ENCODE data around the gene RETREG2. TPM values are rescaled to one million over a fixed set of nuclear protein-coding genes. Genes with fewer than 3 reads are reported as not detected.
A peak's percentile ranks its signal among the peaks of the same experiment; 100 is the strongest.

Gene RETREG2
- total RNA-seq, 2 donors from 2014 or later = 41.9 to 43.6 TPM

DNA sequence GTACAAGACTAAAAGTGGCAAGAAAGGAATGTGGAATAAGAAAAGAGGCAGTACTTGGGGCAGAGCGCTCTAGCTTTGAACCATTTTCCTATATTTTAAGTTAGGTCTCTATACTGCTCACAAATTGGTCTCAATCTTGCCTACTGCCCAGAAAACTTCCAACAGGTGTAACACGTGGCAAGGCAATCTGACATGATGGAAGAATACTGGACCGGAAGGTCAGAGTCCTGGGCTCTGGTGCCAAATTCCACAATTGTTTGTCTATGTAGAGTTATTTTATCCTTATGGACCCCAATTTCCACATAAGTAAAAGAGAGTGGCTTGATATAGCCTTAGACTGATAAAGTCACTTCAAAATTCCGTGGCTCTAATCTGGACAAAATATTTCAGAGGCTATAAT, 46.3 kb upstream of the RETREG2 start:
- Histone ChIP-seq H3K4me1 (peaks cover 19% of the 10 kb centered on the region), H3K9me3 (no peaks in the 10 kb centered on the region), H3K27me3 (no peaks in the 10 kb centered on the region), H3K36me3 (replicated peaks in 1 of 2; ENCODE audit: insufficient read depth in 1 of 2, low read depth in 2 of 2) (no peaks in the 10 kb centered on the region), H3K27ac (no peak overlapping the region), H3K4me3 (no peak overlapping the region)
- TF ChIP-seq POLR2A (IDR thresholded peaks at IDR 0.05) = no peak
- TF ChIP-seq, protein P1, sequence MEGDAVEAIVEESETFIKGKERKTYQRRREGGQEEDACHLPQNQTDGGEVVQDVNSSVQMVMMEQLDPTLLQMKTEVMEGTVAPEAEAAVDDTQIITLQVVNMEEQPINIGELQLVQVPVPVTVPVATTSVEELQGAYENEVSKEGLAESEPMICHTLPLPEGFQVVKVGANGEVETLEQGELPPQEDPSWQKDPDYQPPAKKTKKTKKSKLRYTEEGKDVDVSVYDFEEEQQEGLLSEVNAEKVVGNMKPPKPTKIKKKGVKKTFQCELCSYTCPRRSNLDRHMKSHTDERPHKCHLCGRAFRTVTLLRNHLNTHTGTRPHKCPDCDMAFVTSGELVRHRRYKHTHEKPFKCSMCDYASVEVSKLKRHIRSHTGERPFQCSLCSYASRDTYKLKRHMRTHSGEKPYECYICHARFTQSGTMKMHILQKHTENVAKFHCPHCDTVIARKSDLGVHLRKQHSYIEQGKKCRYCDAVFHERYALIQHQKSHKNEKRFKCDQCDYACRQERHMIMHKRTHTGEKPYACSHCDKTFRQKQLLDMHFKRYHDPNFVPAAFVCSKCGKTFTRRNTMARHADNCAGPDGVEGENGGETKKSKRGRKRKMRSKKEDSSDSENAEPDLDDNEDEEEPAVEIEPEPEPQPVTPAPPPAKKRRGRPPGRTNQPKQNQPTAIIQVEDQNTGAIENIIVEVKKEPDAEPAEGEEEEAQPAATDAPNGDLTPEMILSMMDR (IDR thresholded peaks at IDR 0.05) = no peak
- no peak for DNase-seq
- WGBS, 2 donors = 50 to 74% methylated on average over 4 of the region's 4 CpGs
- intact Hi-C loops (cut with DNase I) = no loop called here
- no peak for ATAC-seq

DNA sequence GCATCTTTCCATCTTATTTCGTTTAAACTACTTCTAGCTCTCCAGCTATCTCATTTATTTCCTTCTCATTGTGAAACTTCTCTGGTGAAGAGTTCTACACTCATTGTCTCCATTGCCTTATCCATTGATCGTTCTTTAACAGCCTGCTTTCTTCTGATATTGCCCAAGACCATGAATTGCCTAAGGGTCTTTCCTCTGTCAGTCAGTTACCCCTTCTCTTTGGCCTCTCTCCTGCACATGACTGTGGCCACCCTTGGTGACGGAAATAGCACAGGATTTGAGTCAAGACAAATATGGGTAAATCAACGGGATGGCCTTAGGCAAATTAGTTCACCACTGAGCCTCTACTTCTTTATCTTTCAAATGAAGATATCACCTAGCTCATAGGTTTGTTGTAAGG, 44.1 kb upstream of the RETREG2 start:
- no peaks in the 10 kb centered on the region for H3K4me1 ChIP-seq
- H3K9me3 ChIP-seq = no peaks in the 10 kb centered on the region
- no peak overlapping the region for H3K27ac ChIP-seq
- DNase-seq (no peak), ATAC-seq (no peak)
- no peaks in the 10 kb centered on the region for H3K27me3 ChIP-seq
- TF ChIP-seq POLR2A (IDR thresholded peaks at IDR 0.05) = no peak
- TF ChIP-seq, protein P1 (IDR thresholded peaks at IDR 0.05) = no peak
- H3K36me3 ChIP-seq (replicated peaks in 1 of 2; ENCODE audit: insufficient read depth in 1 of 2, low read depth in 2 of 2) = no peaks in the 10 kb centered on the region
- WGBS, 2 donors = 68 to 84% methylated on average over 4 of the region's 4 CpGs
- intact Hi-C loops (cut with DNase I) = no loop called here
- no peak overlapping the region for H3K4me3 ChIP-seq

DNA sequence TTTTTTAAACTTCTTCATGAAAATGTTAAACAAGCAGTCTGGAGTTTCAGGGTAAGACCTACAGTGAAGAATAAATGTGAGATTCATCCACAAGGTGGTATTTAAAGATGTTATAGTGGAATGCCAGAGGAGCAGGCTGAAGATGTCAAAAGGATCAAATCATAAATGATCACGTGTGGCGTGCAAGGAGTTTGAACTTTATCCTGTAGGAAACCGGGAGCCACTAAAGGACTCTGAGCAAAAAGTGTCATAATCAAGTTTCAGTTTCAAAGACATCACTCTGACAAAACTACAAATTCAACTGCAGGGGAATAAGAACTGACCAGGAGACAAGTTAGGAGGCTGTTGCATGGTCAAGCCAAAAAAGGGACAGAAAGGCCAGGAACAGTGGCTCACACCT, 37.4 kb upstream of the RETREG2 start:
- Histone ChIP-seq H3K4me1 (no peaks in the 10 kb centered on the region), H3K27me3 (no peaks in the 10 kb centered on the region), H3K27ac (no peak overlapping the region), H3K4me3 (no peak overlapping the region), H3K36me3 (replicated peaks in 1 of 2; ENCODE audit: insufficient read depth in 1 of 2, low read depth in 2 of 2) (no peaks in the 10 kb centered on the region), H3K9me3 (no peaks in the 10 kb centered on the region)
- ATAC-seq = no peak
- 93 to 95% methylated on average over 3 of the region's 3 CpGs for WGBS, 2 donors
- intact Hi-C loops (cut with DNase I) = no loop called here
- DNase-seq = no peak
- no peak for TF ChIP-seq POLR2A (IDR thresholded peaks at IDR 0.05)
- TF ChIP-seq, protein P1 (IDR thresholded peaks at IDR 0.05) = no peak

DNA sequence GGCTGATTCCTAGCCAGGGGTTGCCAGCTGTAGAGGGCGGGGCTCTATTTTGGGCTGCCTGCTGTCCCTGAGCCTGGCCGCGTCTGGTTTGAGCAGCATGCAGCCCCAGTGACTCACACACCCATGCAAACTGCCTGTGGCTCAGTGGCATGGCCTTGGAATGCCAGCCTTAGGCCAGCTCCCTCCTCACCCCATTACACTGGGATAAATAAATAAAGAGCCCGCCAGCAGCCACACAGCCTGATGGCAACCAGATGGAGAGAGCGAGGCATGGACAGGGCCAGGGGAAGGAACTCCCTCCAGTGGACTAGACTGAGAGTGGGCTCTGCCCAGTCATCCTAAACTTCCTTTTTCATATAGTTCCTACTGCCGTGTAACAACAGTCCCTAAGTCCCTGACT, 35.7 kb upstream of the RETREG2 start:
- no peak overlapping the region for H3K27ac ChIP-seq
- no peak overlapping the region for H3K4me3 ChIP-seq
- no peaks in the 10 kb centered on the region for H3K4me1 ChIP-seq
- no peaks in the 10 kb centered on the region for H3K27me3 ChIP-seq
- peaks cover 0 to 1% of the 10 kb centered on the region in 2 donors for H3K36me3 ChIP-seq (replicated peaks in 1 of 2; ENCODE audit: insufficient read depth in 1 of 2, low read depth in 2 of 2)
- DNase-seq (peak in 1 of 4 donors; percentile 80), ATAC-seq (no peak)
- intact Hi-C loops (cut with DNase I) = no loop called here
- TF ChIP-seq POLR2A (IDR thresholded peaks at IDR 0.05) = no peak
- TF ChIP-seq, protein P1 (IDR thresholded peaks at IDR 0.05) = peak in 1 of 7 experiments; percentile 23
- H3K9me3 ChIP-seq = no peaks in the 10 kb centered on the region
- 84 to 90% methylated on average over 4 to 6 of the region's 6 CpGs for WGBS, 2 donors

DNA sequence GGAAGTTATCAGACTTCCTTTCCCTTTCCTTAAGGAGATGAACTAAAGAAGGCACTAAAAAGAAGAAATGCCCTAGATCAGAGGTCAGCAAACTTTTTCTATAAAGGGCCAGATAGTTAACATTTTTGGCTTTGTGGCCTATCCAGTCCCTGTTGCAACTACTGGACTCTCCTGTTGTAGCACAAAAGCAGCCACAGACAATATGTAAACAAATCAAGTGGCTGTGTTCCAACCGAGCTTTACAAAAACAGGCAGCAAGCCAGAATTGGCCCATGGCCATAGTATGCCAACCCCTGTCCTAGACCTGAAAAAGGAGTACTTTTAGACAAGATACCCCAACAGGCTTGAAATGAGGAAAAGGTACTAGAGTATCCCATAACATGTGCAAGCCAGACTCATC, 28.4 kb upstream of the RETREG2 start:
- H3K9me3 ChIP-seq = no peaks in the 10 kb centered on the region
- H3K4me1 ChIP-seq = peaks cover 10% of the 10 kb centered on the region
- no peak for TF ChIP-seq POLR2A (IDR thresholded peaks at IDR 0.05)
- TF ChIP-seq, protein P1 (IDR thresholded peaks at IDR 0.05) = no peak
- WGBS, 2 donors = 4 to 10% methylated on average over 1 of the region's 1 CpG
- H3K36me3 ChIP-seq (replicated peaks in 1 of 2; ENCODE audit: insufficient read depth in 1 of 2, low read depth in 2 of 2) = peaks cover 0 to 3% of the 10 kb centered on the region in 2 donors
- no peak overlapping the region for H3K4me3 ChIP-seq
- peak overlapping the region in 1 of 4 donors; percentile 4 for H3K27ac ChIP-seq
- DNase-seq (peak; percentile 38 to 70 (median 50)), ATAC-seq (peak; percentile 48)
- H3K27me3 ChIP-seq = no peaks in the 10 kb centered on the region
- intact Hi-C loops (cut with DNase I) = loop anchor here (5.0 kb wide), 1 partner anchor 92 kb away; no protein-coding TSS in a partner anchor

Data from body of pancreas (tissue), 4 donors.